H1 (cell line): ENCODE results near the gene RNF224.

ENCODE experiments used
- BRCA1 ChIP-seq: IDR thresholded peaks from 2 replicates; pipeline ENCODE4 v1.6.1; 2012; ENCODE audit warnings: low read depth, low read length, improper control_type of control experiment
- CEBPB ChIP-seq: IDR thresholded peaks from 2 replicates; pipeline ENCODE4 v1.6.1; 2012; ENCODE audit warnings: low read depth, low read length
- CTCF ChIP-seq, 3 experiments: IDR thresholded peaks; 1 replicate in 2 of 3; 2 replicates in 1 of 3; pipeline versions ENCODE4 v1.5.1 to v1.6.1; 2011; ENCODE audit warnings: low read length in 3 of 3, mild to moderate bottlenecking in 3 of 3, inconsistent platforms in 2 of 3, low read depth in 1 of 3, moderate library complexity in 1 of 3; ENCODE audit not compliant: insufficient read depth in 1 of 3; ENCODE audit errors: control extremely low read depth in 1 of 3
- GTF2F1 ChIP-seq: IDR thresholded peaks from 2 replicates; pipeline ENCODE4 v1.6.1; 2012; ENCODE audit warnings: low read depth, low read length, improper control_type of control experiment, borderline replicate concordance
- HDAC6 ChIP-seq: IDR thresholded peaks from one replicate; pipeline ENCODE4 v1.7.1; 2012; ENCODE audit warnings: low read depth, mild to moderate bottlenecking, inconsistent platforms, low read length, moderate library complexity
- MAX ChIP-seq: IDR thresholded peaks from 2 replicates; pipeline ENCODE4 v1.6.1; 2012; ENCODE audit warnings: inconsistent platforms
- RAD21 ChIP-seq, 2 experiments: IDR thresholded peaks in 1 of 2; conservative IDR thresholded peaks in 1 of 2; 2 replicates each; pipeline ENCODE4 v1.6.1; 2011; ENCODE audit warnings: low read depth in 2 of 2, low read length in 2 of 2, improper control_type of control experiment in 1 of 2, inconsistent platforms in 1 of 2, mild to moderate bottlenecking in 1 of 2, moderate library complexity in 1 of 2
- RNF2 ChIP-seq: fragments of 200-900, 300-1000 bp; sonication (generic); IDR thresholded peaks from 2 replicates; pipeline ENCODE4 v1.7.1; 2016; ENCODE audit warnings: borderline replicate concordance, low read depth, mild to moderate bottlenecking, antibody characterized with exemption, low read length; ENCODE audit not compliant: poor library complexity, severe bottlenecking; ENCODE audit errors: missing control alignments
- SUZ12 ChIP-seq: fragments of 200-600 bp; sonication (generic); IDR thresholded peaks from 2 replicates; pipeline ENCODE4 v1.6.1; 2012; ENCODE audit warnings: mild to moderate bottlenecking, inconsistent platforms, low read length, moderate library complexity, mixed read lengths

DNA sequence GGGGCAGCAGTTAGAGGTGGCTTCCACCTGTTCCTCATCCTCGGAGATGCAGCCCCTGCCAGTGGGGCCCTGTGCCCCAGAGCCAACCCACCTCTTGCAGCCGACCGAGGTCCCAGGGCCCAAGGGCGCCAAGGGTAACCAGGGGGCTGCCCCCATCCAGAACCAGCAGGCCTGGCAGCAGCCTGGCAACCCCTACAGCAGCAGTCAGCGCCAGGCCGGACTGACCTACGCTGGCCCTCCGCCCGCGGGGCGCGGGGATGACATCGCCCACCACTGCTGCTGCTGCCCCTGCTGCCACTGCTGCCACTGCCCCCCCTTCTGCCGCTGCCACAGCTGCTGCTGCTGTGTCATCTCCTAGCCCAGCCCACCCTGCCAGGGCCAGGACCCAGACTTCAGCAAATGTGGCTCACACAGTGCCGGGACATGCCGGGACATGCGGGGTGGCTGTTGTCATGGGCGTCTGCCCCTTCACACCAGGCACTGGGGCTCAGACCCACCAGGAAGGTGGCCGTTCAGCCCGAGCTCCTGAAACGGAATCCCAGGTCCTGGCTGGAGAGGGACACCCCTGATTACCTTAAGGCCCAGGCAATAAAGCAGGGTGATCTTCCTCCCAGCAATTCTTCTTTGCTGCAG, 1.5 kb upstream of the RNF224 start:
- TF ChIP-seq SUZ12 (no peak), CTCF (IDR thresholded peaks at IDR 0.05; ENCODE audit: control extremely low read depth in 1 of 3, insufficient read depth in 1 of 3, low read depth in 1 of 3, low read length in 3 of 3) (no peak), RAD21 (IDR thresholded peaks at IDR 0.05 in 1 of 2, conservative IDR thresholded peaks at IDR 0.05 in 1 of 2; ENCODE audit: low read depth in 2 of 2, low read length in 2 of 2) (no peak), GTF2F1 (no peak), RNF2 (no peak), CEBPB (no peak), MAX (no peak), HDAC6 (no peak), BRCA1 (no peak)
